Neural cell (in vitro differentiated cells): ENCODE results near the gene BTBD3. TPM values are rescaled to one million over a fixed set of nuclear protein-coding genes. Genes with fewer than 3 reads are reported as not detected.

Experiments used
- H2AFZ ChIP-seq: fragments of 200-600, 300-800 bp; sonication (generic), shearing (Covaris generic); 2 replicates; pipeline ENCODE4 v1.6.0; 2014; ENCODE audit warnings: low read depth, mild to moderate bottlenecking, antibody characterized with exemption, low read length, moderate library complexity
- H3F3A ChIP-seq: fragments of 200-600 bp; shearing (Covaris generic); 2 replicates; pipeline ENCODE4 v1.6.1; 2016; ENCODE audit warnings: mild to moderate bottlenecking, moderate library complexity, mixed read lengths, antibody characterized with exemption, low read length; ENCODE audit not compliant: insufficient read depth, poor library complexity, severe bottlenecking
- H3K27ac ChIP-seq: fragments of 200-600, 300-800 bp; sonication (generic), shearing (Covaris generic); 2 replicates; pipeline ENCODE4 v1.5.1; 2014; ENCODE audit warnings: mild to moderate bottlenecking, low read length, moderate library complexity
- H3K27me3 ChIP-seq: fragments of 300-800, 200-600 bp; sonication (generic), shearing (Covaris generic); 2 replicates; pipeline ENCODE4 v1.6.0; 2014; ENCODE audit warnings: mild to moderate bottlenecking, low read depth, low read length, moderate library complexity; ENCODE audit not compliant: insufficient read depth
- H3K36me3 ChIP-seq: fragments of 300-800, 200-600 bp; sonication (generic), shearing (Covaris generic); 2 replicates; pipeline ENCODE4 v1.5.1; 2014; ENCODE audit warnings: mild to moderate bottlenecking, antibody characterized with exemption, low read length, moderate library complexity; ENCODE audit not compliant: insufficient read depth
- H3K4me2 ChIP-seq: fragments of 300-800, 200-600 bp; sonication (generic), shearing (Covaris generic); 2 replicates; pipeline ENCODE4 v1.6.0; 2014; ENCODE audit warnings: mild to moderate bottlenecking, low read length
- H3K4me3 ChIP-seq: fragments of 300-800, 200-600 bp; sonication (generic), shearing (Covaris generic); 2 replicates; pipeline ENCODE4 v1.5.1; 2014; ENCODE audit warnings: mild to moderate bottlenecking, low read length, moderate library complexity
- H3K79me2 ChIP-seq: fragments of 200-600 bp; shearing (Covaris generic); replicated peaks from 2 replicates; pipeline ENCODE4 v1.6.0; 2014; ENCODE audit warnings: mild to moderate bottlenecking, low read length, moderate library complexity; ENCODE audit not compliant: insufficient read depth
- H3K9ac ChIP-seq: fragments of 300-800, 200-600 bp; sonication (generic), shearing (Covaris generic); 2 replicates; pipeline ENCODE4 v1.6.1; 2016; ENCODE audit warnings: mild to moderate bottlenecking, low read length, mixed read lengths
- H3K9me2 ChIP-seq: fragments of 200-600 bp; shearing (Covaris generic); 2 replicates; pipeline ENCODE4 v1.6.1; 2016; ENCODE audit warnings: mild to moderate bottlenecking, low read length, mixed read lengths; ENCODE audit not compliant: insufficient read depth
- H3K9me3 ChIP-seq: fragments of 200-600, 300-800 bp; sonication (generic), shearing (Covaris generic); 2 replicates; pipeline ENCODE4 v1.6.1; 2016; ENCODE audit warnings: mild to moderate bottlenecking, mixed run types, low read length, moderate library complexity, mixed read lengths
- H4K20me1 ChIP-seq: fragments of 200-600 bp; shearing (Covaris generic); 2 replicates; pipeline ENCODE4 v1.6.1; 2016; ENCODE audit warnings: mild to moderate bottlenecking, mixed run types; ENCODE audit not compliant: insufficient read depth
- CTCF ChIP-seq: fragments of 450-650 bp; IDR thresholded peaks from 2 replicates; pipeline ENCODE4 v1.5.1; 2014; ENCODE audit warnings: antibody characterized with exemption, mild to moderate bottlenecking, moderate library complexity; ENCODE audit not compliant: poor library complexity, severe bottlenecking
- EP300 ChIP-seq: fragments of 450-650 bp; conservative IDR thresholded peaks from 2 replicates; pipeline ENCODE4 v1.6.1; 2014; ENCODE audit warnings: antibody characterized with exemption, mild to moderate bottlenecking, moderate library complexity; ENCODE audit not compliant: poor library complexity, severe bottlenecking
- EZH2 ChIP-seq: fragments of 200-600, 300-800 bp; shearing (Covaris generic), sonication (generic); IDR thresholded peaks from 2 replicates; pipeline ENCODE4 v1.6.1; 2014; ENCODE audit warnings: antibody characterized with exemption, low read length, borderline replicate concordance, mild to moderate bottlenecking; ENCODE audit not compliant: insufficient read depth, poor library complexity, severe bottlenecking
- MXI1 ChIP-seq: fragments of 450-650 bp; conservative IDR thresholded peaks from 2 replicates; pipeline ENCODE4 v1.6.1; 2014; ENCODE audit warnings: antibody characterized with exemption, mild to moderate bottlenecking; ENCODE audit not compliant: poor library complexity, severe bottlenecking
- POLR2AphosphoS5 ChIP-seq: IDR thresholded peaks from 2 replicates; pipeline ENCODE4 v1.6.1; 2012
- RAD21 ChIP-seq: fragments of 450-650 bp; conservative IDR thresholded peaks from 2 replicates; pipeline ENCODE4 v1.6.1; 2014; ENCODE audit warnings: antibody characterized with exemption, mild to moderate bottlenecking, moderate library complexity
- REST ChIP-seq: IDR thresholded peaks from 2 replicates; pipeline ENCODE4 v1.6.1; 2012; ENCODE audit warnings: borderline replicate concordance
- SMC3 ChIP-seq: fragments of 450-650 bp; conservative IDR thresholded peaks from 2 replicates; pipeline ENCODE4 v1.6.1; 2014; ENCODE audit warnings: antibody characterized with exemption, mild to moderate bottlenecking, moderate library complexity; ENCODE audit not compliant: poor library complexity
- TAF1 ChIP-seq: IDR thresholded peaks from 2 replicates; pipeline ENCODE4 v1.6.1; 2012; ENCODE audit warnings: low read depth
- polyA plus RNA-seq: library from polyadenylated mRNA; depleted of rRNA; stranded (reverse); fragments of >200 nt; gene quantifications from 2 replicates; pipeline ENCODE4 v1.2.3, GENCODE V29; 2014

Gene BTBD3
- polyA plus RNA-seq, 1 donor from 2014 or later, result 90.0 TPM

- no peak for TF ChIP-seq SMC3
- TF ChIP-seq TAF1, result no peak
- TF ChIP-seq RAD21, result no peak
- TF ChIP-seq MXI1, result no peak
- no peak for TF ChIP-seq EP300
- TF ChIP-seq EZH2, result no peak
- no peak for TF ChIP-seq CTCF
- no peak overlapping the region for H3K9ac ChIP-seq
- no peaks in the 10 kb centered on the region for H4K20me1 ChIP-seq
- no peak overlapping the region for H3K4me3 ChIP-seq
- H3K36me3 ChIP-seq, result no peaks in the 10 kb centered on the region
- H3K79me2 ChIP-seq, result peaks cover 49% of the 10 kb centered on the region
- H3K27me3 ChIP-seq, result no peaks in the 10 kb centered on the region
- no peaks in the 10 kb centered on the region for H3F3A ChIP-seq
- H3K4me2 ChIP-seq, result no peak overlapping the region
- H2AFZ ChIP-seq, result no peak overlapping the region
- H3K9me3 ChIP-seq, result no peaks in the 10 kb centered on the region
- no peak overlapping the region for H3K27ac ChIP-seq
- H3K9me2 ChIP-seq, result no peaks in the 10 kb centered on the region
These were observed 10.8 kb upstream of the BTBD3 start for GRCh38 chr20:11906626-11907480.

- no peak overlapping the region for H2AFZ ChIP-seq
- H3K79me2 ChIP-seq, result peaks cover 55% of the 10 kb centered on the region
- H3K9ac ChIP-seq, result no peak overlapping the region
- no peak for TF ChIP-seq RAD21
- TF ChIP-seq CTCF, result no peak
- no peak for TF ChIP-seq MXI1
- TF ChIP-seq POLR2AphosphoS5, result no peak
- no peak for TF ChIP-seq SMC3
- TF ChIP-seq EZH2, result no peak
- TF ChIP-seq EP300, result no peak
- TF ChIP-seq REST, result no peak
- H3K4me2 ChIP-seq, result no peak overlapping the region
- H3K4me3 ChIP-seq, result no peak overlapping the region
- H3K36me3 ChIP-seq, result no peaks in the 10 kb centered on the region
- H3K9me3 ChIP-seq, result no peaks in the 10 kb centered on the region
- no peak overlapping the region for H3K27ac ChIP-seq
- no peaks in the 10 kb centered on the region for H4K20me1 ChIP-seq
- no peaks in the 10 kb centered on the region for H3K27me3 ChIP-seq
- no peaks in the 10 kb centered on the region for H3K9me2 ChIP-seq
- no peaks in the 10 kb centered on the region for H3F3A ChIP-seq
These were observed 10.1 kb upstream of the BTBD3 start for GRCh38 chr20:11907621-11908020.
